DMS79 treated with DMSO at 0.1 percent for 48 hours (cell line): ENCODE data around the gene MALSU1.

Source experiments
- DNase-seq: peaks from one replicate; lab custom pipeline; 2025; lab: John Stamatoyannopoulos, UW

Gene MALSU1

DNA sequence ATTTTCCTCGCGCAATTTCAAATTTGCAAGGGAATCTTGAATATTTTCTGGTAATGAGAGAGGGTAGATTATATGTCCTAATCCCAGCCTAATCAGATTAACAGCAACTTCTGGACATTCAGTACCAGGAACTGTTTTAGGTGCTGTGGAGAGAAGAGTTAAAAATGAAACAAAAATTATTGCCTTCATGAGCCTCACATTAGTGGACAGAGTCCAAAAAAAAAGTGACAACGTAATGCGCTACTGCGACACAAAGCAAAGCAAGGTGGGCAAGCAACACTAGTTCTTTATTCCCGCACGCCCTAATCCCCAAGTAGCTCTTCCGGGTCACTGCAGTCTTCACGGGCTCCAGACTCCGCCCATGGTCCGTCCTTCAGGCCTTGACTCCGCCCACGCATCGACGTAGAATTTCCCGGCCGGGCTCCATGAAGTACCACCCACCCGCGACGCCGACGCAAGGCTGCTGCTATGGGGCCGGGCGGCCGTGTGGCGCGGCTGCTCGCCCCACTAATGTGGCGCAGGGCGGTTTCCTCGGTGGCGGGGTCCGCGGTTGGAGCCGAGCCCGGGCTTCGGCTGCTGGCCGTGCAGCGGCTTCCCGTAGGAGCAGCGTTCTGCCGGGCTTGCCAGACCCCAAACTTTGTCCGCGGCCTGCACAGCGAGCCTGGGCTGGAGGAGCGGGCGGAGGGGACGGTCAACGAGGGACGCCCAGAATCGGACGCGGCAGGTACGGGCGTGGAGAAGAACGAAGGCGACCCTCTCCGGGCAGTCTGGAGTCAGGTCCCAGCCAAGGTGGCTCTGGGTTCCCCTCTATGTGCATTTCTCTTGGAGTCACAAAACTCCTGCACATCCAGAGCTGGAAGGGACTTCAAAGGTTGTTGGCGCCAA lies at the start of gene MALSU1:
Gene MALSU1 (plus strand): TSS at position 455 of the 885 bp plus-strand sequence. CDS start 14 bp downstream, at position 469.
- DNase-seq: peak; percentile 96

DNA sequence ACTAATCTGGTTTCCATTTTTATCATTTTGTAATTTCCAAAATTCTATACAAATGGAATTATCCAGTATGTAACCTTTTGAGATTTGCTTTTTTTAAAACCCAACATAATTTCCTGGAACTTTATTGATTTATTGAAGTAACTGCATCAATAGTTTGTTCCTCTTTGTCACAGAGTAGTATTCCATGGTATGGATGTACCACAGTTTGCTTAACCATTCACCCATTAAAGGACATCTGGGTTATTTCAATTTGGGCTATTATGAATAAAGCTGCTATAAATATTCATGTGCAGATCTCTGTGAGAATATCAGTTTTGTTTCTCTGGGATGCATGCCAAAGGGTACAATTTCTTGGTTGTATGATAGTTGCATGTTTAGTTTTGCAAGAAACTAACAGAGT lies 49.7 kb upstream of the MALSU1 start:
- DNase-seq: no peak

DNA sequence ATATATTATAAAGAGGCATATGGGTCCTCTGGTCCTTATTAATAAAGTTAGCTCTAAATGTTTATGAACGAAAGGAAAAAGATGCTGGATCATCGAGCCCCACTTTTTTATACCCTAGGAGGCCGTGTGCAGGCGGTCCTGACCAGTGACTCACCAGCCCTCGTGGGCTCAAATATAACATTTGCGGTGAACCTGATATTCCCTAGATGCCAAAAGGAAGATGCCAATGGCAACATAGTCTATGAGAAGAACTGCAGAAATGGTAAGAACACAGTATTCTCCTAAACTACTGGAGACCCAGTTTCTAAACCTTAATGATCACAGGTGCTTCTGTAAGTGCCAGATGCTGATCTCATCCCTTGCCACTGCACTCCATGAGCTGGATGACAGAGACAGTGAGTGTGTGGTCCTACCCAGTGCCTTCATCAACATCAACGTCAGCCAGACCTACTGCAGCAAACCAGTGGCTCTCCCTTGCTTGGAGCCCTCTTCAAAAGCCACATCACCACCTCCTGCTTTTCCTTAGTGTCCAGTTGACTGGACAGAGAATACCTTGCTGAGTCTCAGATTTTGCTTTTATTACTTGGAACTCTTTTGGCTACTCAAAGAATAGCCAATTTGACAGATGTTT lies 45.0 kb upstream of the MALSU1 start:
- DNase-seq: no peak

DNA sequence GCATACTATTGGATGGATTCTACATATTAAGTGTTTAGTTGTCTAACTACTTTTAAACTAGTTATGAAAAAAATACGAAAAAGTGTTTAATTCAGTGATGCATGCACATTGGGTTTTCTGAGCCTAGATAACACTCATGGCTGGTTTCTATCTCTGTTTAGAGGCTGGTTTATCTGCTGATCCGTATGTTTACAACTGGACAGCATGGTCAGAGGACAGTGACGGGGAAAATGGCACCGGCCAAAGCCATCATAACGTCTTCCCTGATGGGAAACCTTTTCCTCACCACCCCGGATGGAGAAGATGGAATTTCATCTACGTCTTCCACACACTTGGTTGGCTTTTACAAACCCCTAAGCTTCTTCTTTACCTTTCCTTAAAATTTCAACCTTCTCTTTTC lies 42.4 kb upstream of the MALSU1 start:
- DNase-seq: no peak

DNA sequence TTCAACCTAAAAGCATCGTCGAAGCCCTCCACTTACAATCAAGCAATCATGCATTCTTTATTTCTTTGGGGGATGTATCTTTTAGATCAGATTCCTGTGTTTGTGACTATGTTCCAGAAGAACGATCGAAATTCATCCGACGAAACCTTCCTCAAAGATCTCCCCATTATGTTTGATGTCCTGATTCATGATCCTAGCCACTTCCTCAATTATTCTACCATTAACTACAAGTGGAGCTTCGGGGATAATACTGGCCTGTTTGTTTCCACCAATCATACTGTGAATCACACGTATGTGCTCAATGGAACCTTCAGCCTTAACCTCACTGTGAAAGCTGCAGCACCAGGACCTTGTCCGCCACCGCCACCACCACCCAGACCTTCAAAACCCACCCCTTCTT lies 38.8 kb upstream of the MALSU1 start:
- no peak for DNase-seq

DNA sequence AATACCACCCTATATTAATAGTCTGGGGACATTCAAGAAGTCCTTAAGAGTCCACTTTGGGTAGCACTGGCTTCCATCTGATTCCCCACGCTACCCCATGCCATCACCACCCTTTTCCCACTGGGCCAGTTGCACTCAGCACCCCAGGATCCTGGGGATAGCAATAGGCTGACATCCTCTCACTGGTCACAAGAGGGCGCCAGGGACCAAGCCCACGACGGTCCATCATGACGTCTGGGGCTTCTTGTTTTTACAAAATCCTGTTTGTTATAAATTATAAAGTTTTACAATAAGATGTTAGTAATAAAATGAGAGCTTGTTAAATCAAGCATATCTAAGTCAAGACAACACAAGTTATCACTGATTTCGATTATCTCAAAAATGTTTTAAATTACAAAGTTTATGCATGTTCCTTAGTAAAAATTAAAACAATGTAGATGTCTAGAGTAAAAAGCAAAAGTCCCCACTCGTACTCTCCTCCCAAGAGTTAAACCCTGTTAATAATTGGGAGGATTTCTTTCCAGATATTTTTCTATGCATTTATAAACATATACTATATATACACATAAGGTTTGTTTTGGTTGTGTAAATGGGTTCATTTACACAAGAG lies 37.2 kb upstream of the MALSU1 start:
- DNase-seq: peak; percentile 32

DNA sequence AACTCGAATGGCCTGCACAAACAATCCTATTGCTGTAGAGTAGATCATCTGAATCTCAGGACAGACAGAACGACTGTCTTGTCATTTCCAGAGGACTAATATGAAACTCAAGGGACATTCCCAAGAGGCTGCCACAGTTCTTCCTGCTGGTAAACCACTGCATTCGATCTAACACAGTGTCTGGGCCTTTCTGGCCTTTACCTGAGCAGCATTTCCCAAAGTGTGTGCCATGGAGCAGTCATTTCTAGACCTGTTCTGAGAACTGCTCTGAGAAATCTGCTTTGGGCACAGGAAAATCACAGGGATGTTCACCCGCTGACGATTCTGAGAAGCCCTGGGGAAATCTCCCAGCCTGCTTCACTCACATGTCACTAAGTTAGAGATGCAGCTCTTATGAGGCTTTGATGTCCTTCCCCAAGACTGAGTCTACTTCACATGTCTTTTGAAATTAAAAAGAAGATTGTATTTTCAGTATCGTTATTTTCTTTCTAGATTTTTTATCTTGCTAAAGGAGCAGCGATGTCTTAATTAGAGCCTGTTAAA lies 34.2 kb upstream of the MALSU1 start:
- DNase-seq: no peak

DNA sequence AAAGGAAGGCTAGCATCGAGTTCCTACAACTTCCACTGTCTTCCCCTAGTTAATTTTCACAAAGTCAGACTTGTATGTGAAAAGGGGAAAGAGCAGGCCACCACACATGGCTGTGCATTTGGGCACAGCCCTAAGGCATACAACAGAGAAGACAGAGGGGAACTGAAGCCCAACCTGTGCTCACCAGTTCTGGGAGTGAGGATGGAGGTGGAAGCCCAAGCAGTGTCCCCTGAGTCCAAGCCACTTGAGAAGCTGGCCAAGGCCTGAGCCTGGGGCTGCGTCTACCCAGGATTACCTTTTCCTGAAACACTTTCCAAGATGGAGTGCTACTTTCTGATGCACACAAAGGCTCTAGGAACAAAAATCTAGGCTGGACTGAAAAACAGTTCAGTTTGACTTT lies 32.2 kb upstream of the MALSU1 start:
- DNase-seq: no peak

DNA sequence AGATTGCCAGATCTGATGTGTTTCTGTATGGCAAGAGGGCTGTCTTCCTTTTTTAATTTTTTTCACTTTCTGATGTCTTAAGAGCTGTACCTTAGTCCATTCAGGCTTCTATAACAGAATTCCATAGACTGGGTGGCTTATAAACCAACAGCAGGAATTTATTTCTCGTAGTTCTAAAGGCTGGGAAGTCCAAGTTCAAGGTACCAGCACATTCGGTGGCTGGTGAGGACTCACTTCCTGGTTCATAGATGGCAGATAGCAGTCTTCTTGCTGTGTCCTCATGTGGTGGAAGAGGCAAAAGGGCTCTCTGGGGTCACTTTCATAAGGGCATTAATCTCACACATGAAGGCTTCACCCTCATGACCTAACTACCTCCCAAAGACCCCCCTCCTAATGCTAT lies 31.8 kb upstream of the MALSU1 start:
- no peak for DNase-seq

DNA sequence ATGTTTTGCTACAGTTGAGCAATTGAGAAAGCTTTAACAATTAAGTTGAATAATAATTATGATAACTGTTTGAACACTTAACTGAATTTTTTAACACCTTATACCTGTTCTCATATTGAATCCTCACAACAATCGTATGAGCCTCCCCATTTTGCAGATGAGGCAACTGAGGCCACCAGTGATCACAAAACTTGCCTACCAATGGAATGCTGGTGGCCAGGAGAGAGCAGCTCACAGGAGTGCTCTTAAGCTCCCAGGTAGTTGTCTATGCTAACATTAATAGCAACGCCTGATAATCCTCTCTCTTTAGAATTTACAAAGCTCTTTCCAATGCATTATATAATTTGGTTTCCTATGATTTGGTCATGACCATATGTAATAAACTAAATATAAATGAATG lies 31.0 kb upstream of the MALSU1 start:
- DNase-seq: no peak

DNA sequence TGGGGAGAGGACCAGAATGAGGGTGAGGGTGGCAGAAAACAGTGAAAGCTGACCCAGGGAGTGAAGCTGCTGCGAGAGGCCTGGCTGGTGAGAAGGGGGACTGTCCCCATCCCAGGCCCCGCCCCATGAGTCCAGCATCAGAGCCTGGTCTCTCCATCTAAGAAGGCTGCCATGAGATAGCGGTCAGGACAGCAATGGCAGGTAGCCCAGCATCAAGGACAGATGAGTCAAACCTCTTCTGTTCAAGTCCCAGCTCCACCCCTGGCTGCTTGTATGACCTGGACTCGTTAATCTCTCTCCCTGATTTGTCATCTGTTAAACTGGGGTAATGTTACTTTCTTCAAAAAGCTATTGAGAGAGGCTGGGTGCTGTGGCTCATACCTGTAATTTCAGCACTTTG lies 30.4 kb upstream of the MALSU1 start:
- DNase-seq: no peak

DNA sequence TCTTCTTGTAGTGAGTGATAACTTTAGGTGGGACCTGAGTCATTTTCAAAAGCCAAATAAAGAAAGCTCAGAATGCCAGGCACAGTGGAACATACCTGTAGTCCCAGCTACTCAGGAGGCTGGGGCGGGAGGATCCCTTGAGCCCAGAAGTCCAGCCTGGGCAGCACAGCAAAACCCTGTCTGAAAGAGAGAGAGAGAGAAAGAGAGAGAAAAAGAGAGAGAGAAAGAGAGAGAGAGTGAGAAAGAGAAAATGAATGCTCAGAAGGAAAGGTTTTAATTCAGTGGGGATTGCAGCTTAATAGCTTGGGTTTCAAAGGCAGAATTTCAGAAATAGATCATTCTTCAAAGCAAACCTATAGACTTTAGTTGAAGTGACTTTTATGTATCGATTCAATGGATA lies 26.9 kb upstream of the MALSU1 start:
- DNase-seq: no peak

DNA sequence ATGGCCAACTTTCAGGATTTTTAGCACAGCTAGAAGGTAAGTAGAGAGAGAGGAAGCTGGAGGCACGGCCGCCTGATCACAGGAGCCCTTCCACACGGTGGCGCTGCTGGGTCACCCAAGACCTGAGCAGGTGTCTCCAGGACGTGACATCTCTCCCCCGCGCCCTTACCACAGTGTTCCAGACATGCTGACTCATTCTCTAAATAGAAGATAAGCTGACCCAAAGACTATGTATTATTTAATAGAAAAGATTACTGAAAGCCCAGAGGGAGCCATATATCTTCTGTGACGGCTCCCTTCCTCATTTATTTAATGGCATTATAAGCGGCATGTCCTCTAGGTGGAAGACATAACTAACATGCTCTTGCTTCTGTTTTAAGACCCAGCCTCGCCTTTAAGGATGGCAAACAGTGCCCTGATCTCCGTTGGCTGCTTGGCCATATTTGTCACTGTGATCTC lies 26.0 kb upstream of the MALSU1 start:
- DNase-seq: peak; percentile 93

DNA sequence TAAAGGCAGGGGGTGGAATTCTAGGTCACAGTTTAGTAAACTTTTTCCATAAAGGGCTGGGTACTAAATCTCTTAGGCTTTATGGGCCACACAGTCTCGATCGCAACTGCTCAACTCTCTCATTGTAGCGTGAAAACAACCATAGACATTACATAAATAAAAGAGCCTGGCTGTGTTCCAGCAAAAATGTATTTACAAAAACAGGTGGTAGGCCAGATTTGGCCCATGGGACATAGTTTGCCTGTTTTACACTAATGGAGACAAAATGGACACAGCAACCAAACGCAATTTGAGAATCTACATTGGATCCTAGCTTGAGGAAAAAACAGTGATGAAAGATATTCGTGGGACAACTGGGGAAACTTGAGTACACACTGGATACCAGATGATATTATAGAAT lies 23.2 kb upstream of the MALSU1 start:
- DNase-seq: no peak

DNA sequence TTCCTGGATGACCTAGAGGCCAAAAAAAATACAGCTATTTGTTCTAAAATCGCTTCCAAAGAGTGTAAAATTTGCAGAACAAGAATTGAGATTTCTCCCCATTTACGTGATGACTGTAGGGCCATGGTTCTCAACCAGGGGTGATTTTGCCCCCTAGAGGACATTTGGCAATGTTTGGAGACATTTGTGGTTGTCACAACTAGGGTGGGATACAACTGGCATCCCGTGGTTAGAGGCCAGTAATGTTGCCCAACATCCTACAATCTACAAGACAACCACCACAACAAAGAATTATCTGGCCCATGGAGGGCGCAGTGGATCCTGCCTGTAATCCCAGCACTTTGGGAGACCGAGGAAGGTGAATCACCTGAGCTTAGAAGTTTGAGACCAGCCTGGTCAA lies 22.8 kb upstream of the MALSU1 start:
- DNase-seq: no peak

DNA sequence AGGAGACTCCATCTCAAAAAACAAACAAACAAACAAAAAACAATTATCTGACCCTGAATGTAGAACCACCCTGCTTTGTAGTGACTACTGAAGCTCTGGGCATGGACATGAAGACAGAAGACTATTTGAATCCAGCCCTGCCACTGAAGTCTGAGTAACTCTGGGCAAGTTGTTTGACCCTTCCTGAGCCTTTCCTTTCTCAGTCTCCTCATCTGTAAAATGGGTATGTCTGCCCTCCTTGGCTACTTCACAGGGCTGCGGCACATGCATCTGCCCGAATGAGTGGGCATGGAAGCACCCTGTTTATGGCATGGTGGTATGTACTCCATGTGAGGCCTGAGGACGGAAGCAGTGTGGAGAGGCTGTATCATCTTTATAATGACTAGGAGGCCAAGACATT lies 22.2 kb upstream of the MALSU1 start:
- no peak for DNase-seq

DNA sequence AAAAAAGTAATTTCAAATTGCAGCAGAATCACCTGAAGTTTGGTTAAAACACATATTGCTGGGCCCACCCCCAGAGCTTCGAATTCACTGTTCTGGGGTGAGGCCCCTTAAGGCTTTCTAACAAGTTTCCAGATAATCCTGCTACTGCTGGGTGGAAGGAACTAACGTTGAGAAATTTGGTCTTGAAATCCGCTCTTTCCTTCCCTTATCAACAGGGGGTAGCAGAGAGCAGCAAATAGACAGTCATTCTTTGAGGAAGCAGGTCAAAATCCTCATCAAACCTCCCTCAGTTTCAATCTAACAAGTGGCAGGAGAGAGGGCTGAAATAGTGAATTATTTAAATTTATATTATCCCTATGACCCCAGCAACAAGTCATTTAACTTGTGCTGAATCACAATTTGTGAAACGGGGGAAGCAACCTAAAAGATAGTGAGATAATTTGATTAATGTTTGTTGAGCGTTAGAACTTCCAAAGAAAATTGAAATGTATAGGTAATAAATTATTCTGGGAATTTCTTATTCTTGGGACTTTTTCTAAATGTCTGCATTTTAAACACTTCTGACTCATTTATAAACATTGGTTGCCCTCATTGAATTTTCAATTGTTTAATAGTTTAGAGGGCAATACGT lies 21.7 kb upstream of the MALSU1 start:
- DNase-seq: peak; percentile 70

DNA sequence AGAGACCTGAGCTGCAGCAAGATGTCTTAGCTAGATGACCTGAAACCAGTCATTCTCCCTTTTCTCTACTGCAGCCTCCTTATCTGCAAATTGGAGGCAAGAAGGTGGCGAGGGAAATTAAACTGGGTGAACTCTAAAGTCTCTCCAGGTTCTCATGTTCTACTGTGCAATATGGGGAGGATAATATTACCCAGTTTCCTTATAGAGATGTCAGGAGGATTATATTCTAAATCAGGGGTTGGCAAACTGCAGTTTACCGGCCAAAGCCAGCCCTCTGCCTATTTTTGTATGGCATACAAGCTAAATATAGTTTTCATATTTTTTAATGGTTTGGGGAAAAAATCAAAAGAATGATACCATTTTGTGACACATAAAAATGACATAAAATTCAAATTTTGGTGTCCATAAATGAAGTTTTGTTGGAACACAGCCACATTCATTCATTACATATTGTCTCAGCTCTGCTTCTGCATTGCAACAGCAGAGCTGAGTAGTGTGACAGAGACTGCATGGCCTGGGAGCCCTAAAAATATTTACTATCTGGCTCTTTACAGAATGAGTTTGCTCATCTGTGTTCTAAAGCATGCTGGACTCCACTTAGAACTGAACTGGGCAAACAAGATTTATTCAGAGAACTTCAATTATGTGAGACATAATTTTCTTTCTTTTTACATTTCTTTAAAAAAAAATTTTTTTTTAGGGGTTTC lies 19.2 kb upstream of the MALSU1 start:
- DNase-seq: no peak

DNA sequence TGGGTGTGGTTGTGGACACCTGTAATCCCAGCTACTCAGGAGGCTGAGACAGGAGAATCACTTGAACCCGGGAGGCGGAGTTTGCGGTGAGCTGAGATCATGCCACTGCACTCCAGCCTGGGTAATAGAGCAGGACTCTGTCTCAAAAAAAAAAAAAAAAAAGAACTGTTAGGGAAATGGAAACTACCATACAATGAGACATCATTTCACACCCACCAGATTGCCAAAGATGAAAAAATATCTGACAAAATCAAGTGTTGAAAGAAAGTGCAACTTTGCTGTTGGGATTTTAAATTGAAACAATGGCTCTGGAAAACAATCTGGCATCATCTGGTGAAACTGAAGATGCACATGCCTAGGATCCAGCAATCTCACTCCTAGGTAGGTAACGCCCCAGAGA lies 16.1 kb upstream of the MALSU1 start:
- no peak for DNase-seq

DNA sequence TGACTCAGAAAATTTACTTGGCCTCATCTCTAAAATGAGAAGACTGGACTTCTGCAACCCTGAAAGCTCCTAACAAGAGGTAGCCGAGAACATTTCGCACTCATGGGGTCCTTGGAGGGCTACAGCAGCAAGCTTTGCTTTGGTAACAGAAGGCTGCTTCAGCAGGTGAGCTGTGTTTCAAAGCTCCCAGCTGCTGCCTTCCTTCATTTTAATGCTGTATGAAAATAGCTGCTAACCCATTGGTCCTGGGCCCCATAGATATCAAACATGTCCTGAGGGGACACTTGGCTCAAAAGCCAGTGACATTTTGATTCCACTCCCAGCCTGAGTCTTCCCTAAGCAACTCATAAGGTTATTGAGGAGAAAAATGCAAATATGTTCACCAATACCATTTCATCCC lies 14.3 kb upstream of the MALSU1 start:
- DNase-seq: no peak
